IPS-NIHi7 (cell line): ENCODE measurements around the gene SNAP23.
"Not testable (repeated sequence)": the region's sequence is repeated elsewhere in the genome, so short reads cannot be mapped to it uniquely, and the experiment has no call there.

Experiments used
- DNase-seq: peaks from one replicate; pipeline ENCODE4 v3.0.0; 2012; ENCODE audit warnings: mixed read lengths; ENCODE audit errors: extremely low spot score

SNAP23 gene

GRCh38 chr15:42498212-42499068 is 3.0 kb downstream of the SNAP23 start:
- no peak for DNase-seq

GRCh38 chr15:42499858-42500609 is 4.6 kb downstream of the SNAP23 start:
- no peak for DNase-seq

- no peak for DNase-seq
Observed at GRCh38 chr15:42502477-42502876, 7.0 kb downstream of the SNAP23 start.

- DNase-seq = no peak
Observed at GRCh38 chr15:42503825-42504224, 8.4 kb downstream of the SNAP23 start.

- DNase-seq = no peak
Observed at GRCh38 chr15:42504631-42505030, 9.2 kb downstream of the SNAP23 start.

- no peak for DNase-seq
Observed at GRCh38 chr15:42507514-42507913, 12.1 kb downstream of the SNAP23 start.

- no peak for DNase-seq
Observed at GRCh38 chr15:42508263-42508690, 12.8 kb downstream of the SNAP23 start.

- no peak for DNase-seq
Observed at GRCh38 chr15:42510258-42511006, 15.0 kb downstream of the SNAP23 start.

GRCh38 chr15:42511007-42511391 is 15.6 kb downstream of the SNAP23 start:
- DNase-seq = no peak

- no peak for DNase-seq
Observed at GRCh38 chr15:42523331-42523730, 27.9 kb downstream of the SNAP23 start.

- no peak for DNase-seq
Observed at GRCh38 chr15:42528970-42529369, 33.5 kb downstream of the SNAP23 start.

GRCh38 chr15:42533246-42533645 is 37.8 kb downstream of the SNAP23 start:
- DNase-seq = no peak

GRCh38 chr15:42544853-42545629 is 49.6 kb downstream of the SNAP23 start:
- no peak for DNase-seq

GRCh38 chr15:42547918-42548248 is 52.4 kb downstream of the SNAP23 start:
- no peak for DNase-seq

- peak; percentile 98 for DNase-seq
Observed at GRCh38 chr15:42548249-42549031, 53.0 kb downstream of the SNAP23 start, which contains the start of the genes HAUS2 and LRRC57. Gene HAUS2 (plus strand): TSS chr15:42548838. CDS start chr15:42548873, 35 bp downstream. Gene LRRC57 (minus strand): TSS chr15:42548793. CDS start chr15:42548434, 359 bp downstream.

GRCh38 chr15:42549032-42549491 is 53.6 kb downstream of the SNAP23 start:
- peak; percentile 31 for DNase-seq

GRCh38 chr15:42549741-42550392 is 54.4 kb downstream of the SNAP23 start:
- no peak for DNase-seq

GRCh38 chr15:42553554-42553953 is 58.1 kb downstream of the SNAP23 start:
- no peak for DNase-seq

- not testable (repeated sequence) for DNase-seq
Observed at GRCh38 chr15:42556550-42557207, 61.2 kb downstream of the SNAP23 start.
